ENCODE data around the gene NIT2.

Gene NIT2

GRCh38 chr3:100395679-100396431 is 61.3 kb downstream of the NIT2 start:
- DNase-seq (ENCODE audit: low read depth in 1 of 2, low spot score in 1 of 2) = no peak

DNA sequence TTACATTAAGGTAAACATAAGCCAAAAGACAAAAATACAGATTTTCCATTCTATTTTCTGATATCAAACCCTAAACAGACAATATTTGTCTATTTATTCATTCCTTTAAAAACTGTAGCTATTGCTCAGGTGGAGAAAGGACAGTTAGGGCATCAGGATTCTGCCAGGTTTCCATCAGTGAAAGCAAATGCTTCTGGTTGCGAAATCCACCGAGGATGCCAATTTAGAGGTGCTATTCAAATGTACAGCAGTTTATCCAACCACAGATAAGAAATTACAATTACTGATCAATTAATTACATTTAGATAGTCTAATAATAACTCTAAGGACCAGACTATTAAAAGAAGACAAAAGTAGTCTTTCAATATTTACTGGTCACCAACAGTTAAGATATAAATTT is 62.4 kb downstream of the NIT2 start:
- no peak for DNase-seq (ENCODE audit: low read depth in 1 of 2, low spot score in 1 of 2)

DNA sequence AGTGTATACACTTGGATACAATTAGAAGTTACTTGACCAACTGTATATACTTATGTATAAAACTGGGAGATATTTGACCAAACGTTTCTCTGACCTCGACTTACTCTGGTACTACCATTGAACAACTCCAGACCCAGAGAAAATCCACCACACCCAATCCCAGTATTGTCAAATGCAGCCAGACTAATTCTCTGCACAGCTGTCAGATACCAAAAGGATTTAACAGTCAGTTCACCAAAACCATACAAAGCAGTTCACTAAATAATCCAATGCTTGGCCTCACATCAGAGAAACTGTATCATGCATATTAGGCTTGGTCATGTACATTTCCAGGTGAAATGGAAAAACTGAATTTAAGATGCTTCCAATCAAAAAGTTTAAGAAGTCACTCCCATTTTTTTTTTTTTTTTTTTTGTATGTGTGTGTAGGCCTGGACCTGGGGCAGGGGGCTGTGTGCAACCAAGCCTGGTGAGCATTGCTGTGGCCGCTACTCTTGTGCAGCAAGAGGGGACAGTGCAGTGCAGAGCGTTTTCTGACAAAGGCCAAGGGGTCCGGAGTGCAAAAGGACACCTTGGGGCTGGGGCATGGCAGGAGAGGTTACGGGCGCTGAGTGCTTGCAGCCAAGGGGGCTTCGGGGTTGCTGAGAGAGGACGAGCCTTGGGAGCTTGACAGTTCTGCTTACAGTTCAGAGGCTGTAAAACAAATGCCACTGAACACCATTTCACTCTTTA is 64.9 kb downstream of the NIT2 start:
- DNase-seq (ENCODE audit: low read depth in 1 of 2, low spot score in 1 of 2) = no peak

DNA sequence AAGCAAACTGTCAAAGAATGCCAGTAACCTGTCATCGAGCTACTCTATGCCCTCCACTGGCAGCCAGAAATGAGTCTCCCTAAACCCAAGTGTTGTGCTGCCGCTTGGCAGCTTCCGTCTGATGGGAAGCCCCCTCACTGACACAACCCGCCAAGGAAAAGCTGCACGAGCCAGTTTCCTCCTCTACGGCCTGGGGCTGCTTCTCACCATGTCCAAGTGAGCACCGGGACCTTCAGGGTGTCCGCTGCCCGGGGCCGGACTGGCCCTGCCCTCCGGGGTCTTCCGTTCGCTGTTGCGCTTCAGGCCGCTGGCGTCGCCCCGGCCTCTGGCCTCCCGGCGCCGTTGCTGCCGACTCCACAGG is 65.8 kb downstream of the NIT2 start:
- peak in 1 of 2 donors; percentile 25 for DNase-seq (ENCODE audit: low read depth in 1 of 2, low spot score in 1 of 2)

- DNase-seq (ENCODE audit: low read depth in 1 of 2, low spot score in 1 of 2) = peak; percentile 81 to 86
Measured at GRCh38 chr3:100400780-100401673, 66.5 kb downstream of the NIT2 start, which contains the start of the genes LNP1 and TOMM70. Gene LNP1 (plus strand): TSS chr3:100401539. CDS start chr3:100429730, 28,191 bp downstream. Gene TOMM70 (minus strand): TSS chr3:100401089. CDS start chr3:100400949, 140 bp downstream.

DNA sequence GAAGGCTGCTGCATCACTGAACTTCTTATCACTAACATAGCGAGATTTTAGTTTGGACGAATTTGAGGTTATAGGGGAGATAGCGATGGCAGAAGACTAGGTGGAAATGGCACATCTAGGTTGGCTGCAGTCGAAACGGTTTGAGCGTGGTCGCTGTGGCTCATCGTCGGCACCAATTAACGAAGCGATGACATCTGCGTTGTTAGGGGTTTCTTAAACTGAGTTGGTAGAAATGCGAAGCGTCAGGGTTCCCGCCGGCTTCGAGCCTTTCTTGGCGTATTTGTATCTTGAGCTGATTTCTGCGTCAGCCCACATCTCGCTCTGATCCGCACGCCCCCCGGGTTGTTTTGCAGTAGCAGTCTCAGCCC is 67.1 kb downstream of the NIT2 start:
- peak; percentile 7 to 27 for DNase-seq (ENCODE audit: low read depth in 1 of 2, low spot score in 1 of 2)

DNA sequence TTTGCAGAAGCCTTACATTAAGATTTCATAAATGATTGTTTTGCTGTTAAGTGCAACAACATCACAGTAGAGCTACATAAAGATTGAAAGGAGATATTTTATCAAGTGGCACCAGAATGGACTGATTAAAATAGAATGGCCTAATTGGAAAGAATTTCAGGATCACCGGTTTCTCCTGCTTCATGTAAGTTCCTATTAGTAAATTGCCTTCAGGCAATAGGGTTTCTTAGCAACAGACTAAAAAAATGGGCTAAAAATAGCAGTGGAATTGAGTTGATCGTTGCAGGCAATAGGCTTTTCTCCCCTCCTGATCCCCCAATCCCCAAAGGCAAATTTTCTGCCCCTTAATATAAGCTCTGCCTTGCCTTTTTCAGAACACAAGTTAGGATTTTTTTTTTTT is 67.7 kb downstream of the NIT2 start:
- no peak for DNase-seq (ENCODE audit: low read depth in 1 of 2, low spot score in 1 of 2)

- DNase-seq (ENCODE audit: low read depth in 1 of 2, low spot score in 1 of 2) = no peak
Measured at GRCh38 chr3:100402891-100403290, 68.3 kb downstream of the NIT2 start.

DNA sequence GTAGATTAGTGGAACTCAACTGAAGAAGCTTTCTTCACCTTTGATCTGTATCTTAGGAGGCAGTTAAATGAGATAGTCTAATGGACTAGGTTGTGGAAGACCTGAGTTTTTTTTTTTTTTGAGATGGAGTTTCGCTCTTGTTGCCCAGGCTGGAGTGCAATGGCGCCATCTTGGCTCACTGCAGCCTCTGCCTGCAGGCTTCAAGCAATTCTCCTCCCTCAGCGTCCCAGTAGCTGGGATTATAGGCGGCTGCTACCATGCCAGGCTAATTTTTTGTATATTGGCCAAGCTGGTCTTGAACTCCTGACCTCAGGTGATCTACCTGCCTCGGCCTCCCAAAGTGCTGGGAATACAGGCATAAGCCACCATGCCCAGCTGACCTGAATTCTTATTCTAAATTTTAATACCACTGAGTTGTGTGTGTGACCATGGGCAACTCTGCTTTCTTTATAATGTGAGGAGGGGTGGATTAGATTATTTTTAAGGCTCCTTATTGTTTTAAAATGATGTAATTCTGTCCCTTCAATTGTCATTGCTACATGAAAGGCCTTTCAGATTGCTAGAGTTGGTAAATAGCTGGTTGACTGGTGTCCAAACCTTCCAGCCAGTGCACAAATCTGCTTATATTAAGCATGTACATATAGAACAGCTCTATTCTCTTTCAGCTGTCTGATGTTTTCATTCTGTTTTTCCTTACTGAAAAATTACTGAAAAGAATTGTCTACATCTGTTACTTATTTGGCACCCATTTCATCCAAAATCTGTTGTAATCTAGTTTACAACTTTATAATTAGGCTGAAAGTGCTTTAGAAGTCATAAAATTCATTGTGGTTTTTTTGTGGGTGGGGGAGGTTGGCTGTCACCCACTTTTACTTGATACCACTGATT is 69.0 kb downstream of the NIT2 start:
- DNase-seq (ENCODE audit: low read depth in 1 of 2, low spot score in 1 of 2) = no peak

- DNase-seq (ENCODE audit: low read depth in 1 of 2, low spot score in 1 of 2) = no peak
Measured at GRCh38 chr3:100404250-100404548, 69.6 kb downstream of the NIT2 start.

GRCh38 chr3:100407164-100407563 is 72.6 kb downstream of the NIT2 start:
- no peak for DNase-seq (ENCODE audit: low read depth in 1 of 2, low spot score in 1 of 2)

GRCh38 chr3:100407977-100408532 is 73.5 kb downstream of the NIT2 start:
- DNase-seq (ENCODE audit: low read depth in 1 of 2, low spot score in 1 of 2) = no peak

Measured in activated T-helper 1 cell treated with anti-CD3 and anti-CD28 coated beads, Interleukin-2, amount 50 U/mL, for 16 hours (primary cell).